GM21717 (cell line): ENCODE measurements around the gene TMEM91.
"Not testable (repeated sequence)": the region's sequence is repeated elsewhere in the genome, so short reads cannot be mapped to it uniquely, and the experiment has no call there.

Source experiments
- ATAC-seq: cut with Tn5 transposase; IDR thresholded peaks from one replicate; pipeline ENCODE4 v1.9.1; 2021; ENCODE audit warnings: mild to moderate bottlenecking, moderate library complexity; ENCODE audit not compliant: unreplicated experiment

Gene TMEM91

GRCh38 chr19:41376241-41376997 is at the start of gene TMEM91:
TSS of gene TMEM91 (plus strand) at chr19:41376533. CDS start at chr19:41378310, 1,777 bp downstream.
- no peak for ATAC-seq

- no peak for ATAC-seq
Observed at GRCh38 chr19:41327076-41327575, 49.2 kb upstream of the TMEM91 start.

- peak; percentile 50 for ATAC-seq
Observed at GRCh38 chr19:41327576-41328156, 48.7 kb upstream of the TMEM91 start.

GRCh38 chr19:41328157-41328841 is 48.0 kb upstream of the TMEM91 start:
- no peak for ATAC-seq

- ATAC-seq: no peak
Observed at GRCh38 chr19:41328842-41329225, 47.5 kb upstream of the TMEM91 start.

GRCh38 chr19:41330481-41330880 is 45.9 kb upstream of the TMEM91 start:
- ATAC-seq: no peak

- ATAC-seq: no peak
Observed at GRCh38 chr19:41330946-41331678, 45.2 kb upstream of the TMEM91 start.

GRCh38 chr19:41332000-41332399 is 44.3 kb upstream of the TMEM91 start:
- ATAC-seq: no peak

GRCh38 chr19:41332468-41332867 is 43.9 kb upstream of the TMEM91 start:
- no peak for ATAC-seq

- no peak for ATAC-seq
Observed at GRCh38 chr19:41334793-41335192, 41.5 kb upstream of the TMEM91 start.

- ATAC-seq: no peak
Observed at GRCh38 chr19:41335467-41335866, 40.9 kb upstream of the TMEM91 start.

- ATAC-seq: no peak
Observed at GRCh38 chr19:41339936-41340335, 36.4 kb upstream of the TMEM91 start.

GRCh38 chr19:41341669-41342490 is 34.5 kb upstream of the TMEM91 start:
- ATAC-seq: no peak

- ATAC-seq: no peak
Observed at GRCh38 chr19:41344162-41344561, 32.2 kb upstream of the TMEM91 start.

GRCh38 chr19:41346916-41347315 is 29.4 kb upstream of the TMEM91 start:
- not testable (repeated sequence) for ATAC-seq

GRCh38 chr19:41350735-41351338 is 25.5 kb upstream of the TMEM91 start:
- no peak for ATAC-seq

- no peak for ATAC-seq
Observed at GRCh38 chr19:41351339-41352245, 24.7 kb upstream of the TMEM91 start.

GRCh38 chr19:41352279-41352608 is 24.1 kb upstream of the TMEM91 start:
- no peak for ATAC-seq
